HCT116 (cell line): ENCODE data around the gene GRIK1. TPM values are rescaled to one million over a fixed set of nuclear protein-coding genes. Genes with fewer than 3 reads are reported as not detected.

Experiments
- ATAC-seq: fragments of 200-7000 bp; cut with Tn5 transposase; 2 replicates; pipeline ENCODE4 v1.9.1; 2020; ENCODE audit warnings: mild to moderate bottlenecking, moderate library complexity
- BruUV-seq: library from RNA; stranded (reverse); fragments of 400-500 nt; replicated peaks from 2 replicates; lab custom pipeline; 2021; lab: Mats Ljungman, UMichigan
- CTCF ChIA-PET: fragments of 300-600 bp; sonication (Branson Sonifier 250); formaldehyde crosslinking; loops from one replicate; lab custom pipeline; 2021; ENCODE audit warnings: antibody characterized with exemption; lab: Charles Lee
- POLR2A ChIA-PET: fragments of 300-600, 350-600 bp; sonication (Branson Sonifier 250); formaldehyde crosslinking; loops from one replicate; lab custom pipeline; 2021; ENCODE audit warnings: antibody characterized with exemption; lab: Charles Lee
- RAD21 ChIA-PET, 2 experiments: fragments of 300-600 bp; sonication (Branson Sonifier 250); formaldehyde crosslinking; loops; one replicate each; lab custom pipeline; 2023; ENCODE audit warnings: low total read pairs in 2 of 2; ENCODE audit not compliant: uncharacterized antibody in 2 of 2, unreplicated experiment in 2 of 2, low non-redundant PET in 1 of 2; lab: Charles Lee
- DNase-seq: peaks from one replicate; pipeline ENCODE4 v3.0.0-alpha.2; 2010; ENCODE audit warnings: low read depth, low spot score
- H2AFZ ChIP-seq: fragments of 200-600 bp; shearing (Covaris generic), sonication (generic); 2 replicates; pipeline ENCODE4 v1.6.1; 2017; ENCODE audit warnings: low read depth, mixed run types, mixed read lengths, antibody characterized with exemption, low read length; ENCODE audit not compliant: poor library complexity, severe bottlenecking
- H3K27ac ChIP-seq: 2 replicates; pipeline ENCODE4 v1.5.1; 2012; ENCODE audit warnings: low read depth, low read length
- H3K27me3 ChIP-seq: fragments of 200-600 bp; sonication (generic); 2 replicates; pipeline ENCODE4 v1.6.1; 2016; ENCODE audit warnings: mixed run types, low read length, mixed read lengths; ENCODE audit not compliant: insufficient read depth
- H3K36me3 ChIP-seq, 2 experiments: fragments of 200-500 bp in 1 of 2; fragments of 200-600 bp in 1 of 2; sonication (Bioruptor generic) in 1 of 2; sonication (generic) in 1 of 2; 2 replicates each; pipeline versions ENCODE4 v1.5.1 to v1.6.1; 2014 to 2016; ENCODE audit warnings: low read length in 2 of 2, inconsistent platforms in 1 of 2, mixed read lengths in 1 of 2, mixed run types in 1 of 2; ENCODE audit not compliant: insufficient read depth in 2 of 2, control insufficient read depth in 1 of 2
- H3K4me1 ChIP-seq, 2 experiments: fragments of 200-600 bp in 1 of 2; sonication (generic) in 1 of 2; 2 replicates each; pipeline versions ENCODE4 v1.5.1 to v1.6.1; 2012 to 2017; ENCODE audit warnings: low read length in 2 of 2, inconsistent platforms in 1 of 2, mild to moderate bottlenecking in 1 of 2, mixed read lengths in 1 of 2, mixed run types in 1 of 2, moderate library complexity in 1 of 2; ENCODE audit not compliant: insufficient read depth in 2 of 2, control insufficient read depth in 1 of 2
- H3K4me2 ChIP-seq: fragments of 200-600 bp; sonication (generic); 2 replicates; pipeline ENCODE4 v1.6.1; 2017; ENCODE audit warnings: mixed run types, low read length, mixed read lengths
- H3K4me3 ChIP-seq, 2 experiments: fragments of 200-600 bp in 1 of 2; sonication (generic) in 1 of 2; replicated peaks in 1 of 2; 2 replicates each; pipeline ENCODE4 v1.5.1; 2011 to 2016; ENCODE audit warnings: low read length in 2 of 2, control low read depth in 1 of 2, low read depth in 1 of 2, mild to moderate bottlenecking in 1 of 2, mixed read lengths in 1 of 2, mixed run types in 1 of 2
- H3K79me2 ChIP-seq: fragments of 200-600 bp; sonication (generic); 2 replicates; pipeline ENCODE4 v1.6.1; 2017; ENCODE audit warnings: mild to moderate bottlenecking, mixed run types, low read length, moderate library complexity, mixed read lengths; ENCODE audit not compliant: insufficient read depth
- H3K9ac ChIP-seq: fragments of 200-600 bp; sonication (generic); 2 replicates; pipeline ENCODE4 v1.6.1; 2016; ENCODE audit warnings: low read length, mixed read lengths
- H3K9me2 ChIP-seq: fragments of 200-600 bp; sonication (generic), shearing (Covaris generic); 2 replicates; pipeline ENCODE4 v1.6.1; 2017; ENCODE audit warnings: mixed run types, mild to moderate bottlenecking, moderate library complexity; ENCODE audit not compliant: insufficient read depth
- H3K9me3 ChIP-seq, 2 experiments: fragments of 200-500 bp in 1 of 2; fragments of 200-600 bp in 1 of 2; sonication (Bioruptor generic) in 1 of 2; sonication (generic) in 1 of 2; 2 replicates each; pipeline ENCODE4 v1.6.1; 2014 to 2017; ENCODE audit warnings: low read length in 2 of 2, mixed read lengths in 2 of 2, inconsistent platforms in 1 of 2, low read depth in 1 of 2, mild to moderate bottlenecking in 1 of 2, mixed run types in 1 of 2, moderate library complexity in 1 of 2; ENCODE audit not compliant: control insufficient read depth in 1 of 2, insufficient read depth in 1 of 2
- H4K20me1 ChIP-seq: fragments of 200-600 bp; sonication (generic), shearing (Covaris generic); 2 replicates; pipeline ENCODE4 v1.6.1; 2017; ENCODE audit warnings: mixed run types, mild to moderate bottlenecking, moderate library complexity; ENCODE audit not compliant: insufficient read depth
- CEBPB ChIP-seq: IDR thresholded peaks from 2 replicates; pipeline ENCODE4 v1.6.1; 2012; ENCODE audit warnings: low read depth
- CTCF ChIP-seq, 3 experiments: fragments of 200-600 bp in 1 of 3; sonication (generic) in 1 of 3; IDR thresholded peaks in 2 of 3; conservative IDR thresholded peaks in 1 of 3; 2 replicates each; pipeline ENCODE4 v1.5.1; 2012 to 2017; ENCODE audit warnings: low read depth in 2 of 3, low read length in 2 of 3, antibody characterized with exemption in 1 of 3, borderline replicate concordance in 1 of 3, control low read depth in 1 of 3, mild to moderate bottlenecking in 1 of 3, mixed read lengths in 1 of 3, mixed run types in 1 of 3, moderate library complexity in 1 of 3; ENCODE audit not compliant: insufficient read depth in 1 of 3
- EGR1 ChIP-seq: IDR thresholded peaks from 2 replicates; pipeline ENCODE4 v1.6.1; 2012; ENCODE audit warnings: low read depth
- EZH2 ChIP-seq: fragments of 200-600 bp; sonication (generic); IDR thresholded peaks from 2 replicates; pipeline ENCODE4 v1.6.1; 2017; ENCODE audit warnings: antibody characterized with exemption, mixed run types
- EZH2phosphoT487 ChIP-seq: fragments of 200-600 bp; IDR thresholded peaks from 2 replicates; pipeline ENCODE4 v1.6.1; 2018; ENCODE audit warnings: antibody characterized with exemption, borderline replicate concordance
- POLR2A ChIP-seq: IDR thresholded peaks from 2 replicates; pipeline ENCODE4 v1.7.0; 2011; ENCODE audit warnings: borderline replicate concordance; ENCODE audit not compliant: insufficient read depth, insufficient read length; ENCODE audit errors: extremely low read depth
- POLR2AphosphoS5 ChIP-seq: IDR thresholded peaks from 2 replicates; pipeline ENCODE4 v1.6.1; 2011; ENCODE audit warnings: mild to moderate bottlenecking, low read depth, low read length, moderate library complexity
- RAD21 ChIP-seq: IDR thresholded peaks from 2 replicates; pipeline ENCODE4 v1.6.1; 2012; ENCODE audit warnings: low read depth, mild to moderate bottlenecking
- SP1 ChIP-seq: IDR thresholded peaks from 2 replicates; pipeline ENCODE4 v1.6.1; 2012; ENCODE audit warnings: low read depth
- SRF ChIP-seq: IDR thresholded peaks from 2 replicates; pipeline ENCODE4 v1.6.1; 2012; ENCODE audit warnings: low read depth
- TCF7L2 ChIP-seq: IDR thresholded peaks from 2 replicates; pipeline ENCODE4 v1.7.0; 2011; ENCODE audit warnings: borderline replicate concordance, inconsistent platforms; ENCODE audit not compliant: insufficient read depth, insufficient read length; ENCODE audit errors: extremely low read depth
- YY1 ChIP-seq: IDR thresholded peaks from 2 replicates; pipeline ENCODE4 v1.6.1; 2011; ENCODE audit warnings: low read length, low read depth, moderate library complexity, mild to moderate bottlenecking; ENCODE audit not compliant: insufficient replicate concordance; ENCODE audit errors: extremely low read depth
- ZBTB33 ChIP-seq: IDR thresholded peaks from 2 replicates; pipeline ENCODE4 v1.6.1; 2011; ENCODE audit warnings: mild to moderate bottlenecking, low read length, moderate library complexity; ENCODE audit not compliant: insufficient replicate concordance; ENCODE audit errors: extremely low read depth
- ZFX ChIP-seq: fragments of 450-650 bp; IDR thresholded peaks from 2 replicates; pipeline ENCODE4 v1.6.1; 2017
- intact Hi-C: fragments of 100-400 bp; cut with micrococcal nuclease; formaldehyde crosslinking; loops from 2 replicates; pipeline ENCODE4 v1.10.0; 2022
- total RNA-seq: library from RNA; stranded (reverse); gene quantifications from one replicate; pipeline ENCODE4 v1.2.1, GENCODE V29; 2021; ENCODE audit not compliant: unreplicated experiment
- TF ChIP-seq, protein P1 (sequence below): IDR thresholded peaks from 2 replicates; pipeline ENCODE4 v1.6.1; 2012
- TF ChIP-seq, protein P2 (sequence below): IDR thresholded peaks from 2 replicates; pipeline ENCODE4 v1.6.1; 2012
- TF ChIP-seq, protein P3 (sequence below): IDR thresholded peaks from 2 replicates; pipeline ENCODE4 v1.6.1; 2012; ENCODE audit warnings: low read depth

Gene GRIK1
- total RNA-seq, 1 experiment from 2014 or later = not detected

DNA sequence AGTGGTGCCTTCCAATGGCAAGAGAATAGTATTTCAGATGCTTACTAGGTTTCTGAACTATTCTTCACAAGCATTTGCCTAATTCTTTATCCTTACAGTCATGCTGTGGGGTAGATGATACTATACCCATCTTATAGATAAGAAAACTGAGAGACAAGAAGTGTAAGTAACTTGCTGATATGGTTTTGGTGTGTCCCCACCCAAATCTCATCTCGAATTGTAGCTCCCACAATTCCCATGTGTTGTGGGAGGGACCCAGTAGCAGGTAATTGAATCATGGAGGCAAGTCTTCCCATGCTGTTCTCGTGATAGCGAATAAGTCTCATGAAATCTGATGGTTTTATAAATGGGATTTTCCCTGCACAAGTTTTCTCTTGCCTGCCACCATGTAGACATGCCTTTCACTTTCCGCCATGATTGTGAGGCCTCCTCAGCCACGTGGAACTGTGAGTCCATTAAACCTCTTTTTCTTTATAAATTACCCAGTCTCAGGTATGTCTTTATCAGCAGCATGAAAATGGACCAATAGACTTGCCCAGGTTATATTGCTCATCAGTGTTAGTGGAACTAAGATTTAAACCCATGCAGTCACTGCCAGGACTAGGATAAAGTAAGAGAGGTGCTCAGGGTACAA lies 298.7 kb downstream of the GRIK1 start:
- no peak for TF ChIP-seq CEBPB
- TF ChIP-seq TCF7L2 = no peak
- TF ChIP-seq POLR2A = no peak
- no peak for TF ChIP-seq EGR1
- TF ChIP-seq EZH2 = no peak
- no peak for TF ChIP-seq ZFX
- TF ChIP-seq SRF = no peak
- no peak for TF ChIP-seq CTCF (IDR thresholded peaks at IDR 0.05 in 2 of 3, conservative IDR thresholded peaks at IDR 0.05 in 1 of 3; ENCODE audit: borderline replicate concordance in 1 of 3, insufficient read depth in 1 of 3, low read depth in 2 of 3, low read length in 2 of 3)
- TF ChIP-seq, protein P1, sequence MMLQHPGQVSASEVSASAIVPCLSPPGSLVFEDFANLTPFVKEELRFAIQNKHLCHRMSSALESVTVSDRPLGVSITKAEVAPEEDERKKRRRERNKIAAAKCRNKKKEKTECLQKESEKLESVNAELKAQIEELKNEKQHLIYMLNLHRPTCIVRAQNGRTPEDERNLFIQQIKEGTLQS = no peak
- no peak for TF ChIP-seq YY1
- no peak for TF ChIP-seq POLR2AphosphoS5
- no peak for TF ChIP-seq RAD21
- TF ChIP-seq, protein P2, sequence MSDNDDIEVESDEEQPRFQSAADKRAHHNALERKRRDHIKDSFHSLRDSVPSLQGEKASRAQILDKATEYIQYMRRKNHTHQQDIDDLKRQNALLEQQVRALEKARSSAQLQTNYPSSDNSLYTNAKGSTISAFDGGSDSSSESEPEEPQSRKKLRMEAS = no peak
- no peak for TF ChIP-seq EZH2phosphoT487
- TF ChIP-seq, protein P3, sequence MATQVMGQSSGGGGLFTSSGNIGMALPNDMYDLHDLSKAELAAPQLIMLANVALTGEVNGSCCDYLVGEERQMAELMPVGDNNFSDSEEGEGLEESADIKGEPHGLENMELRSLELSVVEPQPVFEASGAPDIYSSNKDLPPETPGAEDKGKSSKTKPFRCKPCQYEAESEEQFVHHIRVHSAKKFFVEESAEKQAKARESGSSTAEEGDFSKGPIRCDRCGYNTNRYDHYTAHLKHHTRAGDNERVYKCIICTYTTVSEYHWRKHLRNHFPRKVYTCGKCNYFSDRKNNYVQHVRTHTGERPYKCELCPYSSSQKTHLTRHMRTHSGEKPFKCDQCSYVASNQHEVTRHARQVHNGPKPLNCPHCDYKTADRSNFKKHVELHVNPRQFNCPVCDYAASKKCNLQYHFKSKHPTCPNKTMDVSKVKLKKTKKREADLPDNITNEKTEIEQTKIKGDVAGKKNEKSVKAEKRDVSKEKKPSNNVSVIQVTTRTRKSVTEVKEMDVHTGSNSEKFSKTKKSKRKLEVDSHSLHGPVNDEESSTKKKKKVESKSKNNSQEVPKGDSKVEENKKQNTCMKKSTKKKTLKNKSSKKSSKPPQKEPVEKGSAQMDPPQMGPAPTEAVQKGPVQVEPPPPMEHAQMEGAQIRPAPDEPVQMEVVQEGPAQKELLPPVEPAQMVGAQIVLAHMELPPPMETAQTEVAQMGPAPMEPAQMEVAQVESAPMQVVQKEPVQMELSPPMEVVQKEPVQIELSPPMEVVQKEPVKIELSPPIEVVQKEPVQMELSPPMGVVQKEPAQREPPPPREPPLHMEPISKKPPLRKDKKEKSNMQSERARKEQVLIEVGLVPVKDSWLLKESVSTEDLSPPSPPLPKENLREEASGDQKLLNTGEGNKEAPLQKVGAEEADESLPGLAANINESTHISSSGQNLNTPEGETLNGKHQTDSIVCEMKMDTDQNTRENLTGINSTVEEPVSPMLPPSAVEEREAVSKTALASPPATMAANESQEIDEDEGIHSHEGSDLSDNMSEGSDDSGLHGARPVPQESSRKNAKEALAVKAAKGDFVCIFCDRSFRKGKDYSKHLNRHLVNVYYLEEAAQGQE = no peak
- no peak for TF ChIP-seq ZBTB33
- no peak for TF ChIP-seq SP1
- no peak overlapping the region for H3K9ac ChIP-seq
- RAD21 ChIA-PET = no interaction called here
- POLR2A ChIA-PET = no interaction called here
- intact Hi-C loops = no loop called here
- no peak overlapping the region for H3K27ac ChIP-seq
- H3K4me3 ChIP-seq = no peak overlapping the region
- no peaks in the 10 kb centered on the region for H4K20me1 ChIP-seq
- peaks cover 0 to 6% of the 10 kb centered on the region in 2 experiments; a peak in 1 of 4 replicates for H3K9me3 ChIP-seq
- no peaks in the 10 kb centered on the region for H3K4me1 ChIP-seq
- no peaks in the 10 kb centered on the region for H3K27me3 ChIP-seq
- ATAC-seq (no peak), DNase-seq (no peak)
- no peak overlapping the region for H3K4me2 ChIP-seq
- CTCF ChIA-PET = no interaction called here
- no TSS peak for BruUV-seq
- no peaks in the 10 kb centered on the region for H3K36me3 ChIP-seq
- no peaks in the 10 kb centered on the region for H3K9me2 ChIP-seq
- no peak overlapping the region for H2AFZ ChIP-seq
- no peaks in the 10 kb centered on the region for H3K79me2 ChIP-seq
